Ovary (tissue), 9 donors: Measurements from ENCODE around the gene IMMP2L. TPM values are rescaled to one million over a fixed set of nuclear protein-coding genes. Genes with fewer than 3 reads are reported as not detected.

ENCODE experiments used
- DNase-seq, 5 donors: peaks; one replicate each; pipeline ENCODE4 v3.0.0-alpha.2; 2019 to 2020
- H3K27ac ChIP-seq, 2 donors: fragments of 200-600 bp; one replicate each; pipeline versions ENCODE4 v1.5.1 to v1.8.0; 2019 to 2022
- H3K27me3 ChIP-seq: fragments of 200-600 bp; one replicate; pipeline ENCODE4 v1.8.0; 2022
- H3K36me3 ChIP-seq: fragments of 200-600 bp; sonication (generic); one replicate; pipeline ENCODE4 v1.5.1; 2019
- H3K4me1 ChIP-seq: one replicate; pipeline ENCODE4 v1.8.1; 2013; ENCODE audit warnings: mild to moderate bottlenecking, moderate library complexity; ENCODE audit not compliant: insufficient read depth
- H3K4me3 ChIP-seq: fragments of 200-600 bp; sonication (generic); one replicate; pipeline ENCODE4 v1.5.1; 2017
- H3K9me3 ChIP-seq, 2 donors: fragments of 200-600 bp in 1 of 2; sonication (generic) in 1 of 2; one replicate each; pipeline versions ENCODE4 v1.5.1 to v1.8.1; 2013 to 2019; ENCODE audit warnings: mild to moderate bottlenecking in 1 of 2, moderate library complexity in 1 of 2
- EP300 ChIP-seq: sonication (generic); formaldehyde crosslinking; IDR thresholded peaks from one replicate; pipeline ENCODE4 v1.6.1; 2017; ENCODE audit warnings: antibody characterized with exemption
- POLR2A ChIP-seq: fragments of 450-650 bp; IDR thresholded peaks from one replicate; pipeline ENCODE4 v1.6.1; 2017; ENCODE audit warnings: antibody characterized with exemption, mild to moderate bottlenecking, moderate library complexity
- WGBS, 3 donors: extraction: QIAGEN DNeasy Blood & Tissue Kit in 1 of 3; methylation state at CpG; one replicate each; pipeline versions ENCODE4 v1.1.5 to v1.1.7; 2013 to 2017; 5-methylcytosine and 5-hydroxymethylcytosine counted together
- intact Hi-C, 4 donors: fragments of 100-400 bp; cut with DNase I; formaldehyde crosslinking; loops; one replicate each; pipeline versions ENCODE4 v1.11.0 to v1.15.1; 2022 to 2023
- polyA plus RNA-seq, 2 donors: library from polyadenylated mRNA; stranded (reverse); fragments of 200-250 nt in 1 of 2; fragments of 350-450 nt in 1 of 2; fragmentation: Illumina TruSeq in 1 of 2; extraction: RNeasy Lipid Tissue Mini Kit (QIAGEN cat#74804) in 1 of 2; gene quantifications; one replicate each; pipeline ENCODE4 v1.2.3, GENCODE V29; 2013 to 2014
- total RNA-seq, 7 donors: library from RNA; depleted of rRNA in 2 of 7; stranded (reverse); fragments of >200 nt in 2 of 7; fragmentation: NEBNext Ultra II Directional in 3 of 7; extraction: Animal tissue kit (Norgen Biotek cat#: 25700) in 3 of 7; gene quantifications; one replicate each; pipeline versions ENCODE4 v1.1.0 to v1.2.4, GENCODE V29; 2016 to 2023
- TF ChIP-seq, protein P1 (sequence below), 3 donors: fragments of 450-650 bp in 2 of 3; fragments of 200-600 bp in 1 of 3; IDR thresholded peaks; one replicate each; pipeline versions ENCODE4 v1.5.1 to v1.8.0; 2016 to 2022; ENCODE audit warnings: antibody characterized with exemption in 3 of 3, mild to moderate bottlenecking in 1 of 3
- donor health status: DM: no; HTN: no; CAD: no; lungs with moderate emphysema.
- donor health status: DM: no; HTN: no; CAD: no.
- donor health status: Bipolar disorder and iron deficiency.
- donor health status: DM: yes; HTN: yes; CAD: no.
- donor health status: DM: no; HTN: no; CAD: no.
- donor health status: DM: yes; HTN: yes; CAD: no.

IMMP2L gene
- total and polyA plus RNA-seq, 9 donors: 19.5 to 36.9 (median 29.9) TPM

DNA sequence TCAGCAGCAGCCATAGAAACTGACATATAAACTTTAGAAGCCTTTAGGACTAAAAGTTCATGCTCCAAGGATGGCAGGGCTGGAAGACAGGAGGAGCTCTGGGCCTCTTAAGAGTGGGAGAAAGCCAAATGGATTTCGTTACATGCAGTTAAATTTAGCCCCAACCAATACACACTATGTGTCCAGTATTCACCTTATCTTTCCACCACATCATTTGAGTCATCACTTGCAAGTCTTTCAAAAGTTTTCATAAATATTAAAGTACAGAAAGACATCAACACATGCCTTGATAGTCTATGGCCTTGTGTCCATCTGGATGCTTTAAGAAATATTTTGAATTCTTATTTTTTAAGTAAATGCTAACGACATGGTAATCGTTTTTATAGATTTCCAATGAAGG lies 863.7 kb downstream of the IMMP2L start:
- no peak for TF ChIP-seq POLR2A
- TF ChIP-seq, protein P1, sequence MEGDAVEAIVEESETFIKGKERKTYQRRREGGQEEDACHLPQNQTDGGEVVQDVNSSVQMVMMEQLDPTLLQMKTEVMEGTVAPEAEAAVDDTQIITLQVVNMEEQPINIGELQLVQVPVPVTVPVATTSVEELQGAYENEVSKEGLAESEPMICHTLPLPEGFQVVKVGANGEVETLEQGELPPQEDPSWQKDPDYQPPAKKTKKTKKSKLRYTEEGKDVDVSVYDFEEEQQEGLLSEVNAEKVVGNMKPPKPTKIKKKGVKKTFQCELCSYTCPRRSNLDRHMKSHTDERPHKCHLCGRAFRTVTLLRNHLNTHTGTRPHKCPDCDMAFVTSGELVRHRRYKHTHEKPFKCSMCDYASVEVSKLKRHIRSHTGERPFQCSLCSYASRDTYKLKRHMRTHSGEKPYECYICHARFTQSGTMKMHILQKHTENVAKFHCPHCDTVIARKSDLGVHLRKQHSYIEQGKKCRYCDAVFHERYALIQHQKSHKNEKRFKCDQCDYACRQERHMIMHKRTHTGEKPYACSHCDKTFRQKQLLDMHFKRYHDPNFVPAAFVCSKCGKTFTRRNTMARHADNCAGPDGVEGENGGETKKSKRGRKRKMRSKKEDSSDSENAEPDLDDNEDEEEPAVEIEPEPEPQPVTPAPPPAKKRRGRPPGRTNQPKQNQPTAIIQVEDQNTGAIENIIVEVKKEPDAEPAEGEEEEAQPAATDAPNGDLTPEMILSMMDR (IDR thresholded peaks at IDR 0.05): no peak
- TF ChIP-seq EP300: no peak
- Histone ChIP-seq H3K36me3 (no peaks in the 10 kb centered on the region), H3K4me3 (no peak overlapping the region), H3K27ac (no peak overlapping the region), H3K4me1 (no peaks in the 10 kb centered on the region), H3K27me3 (no peaks in the 10 kb centered on the region), H3K9me3 (no peaks in the 10 kb centered on the region)
- intact Hi-C loops: no loop called here
- WGBS, 3 donors: 70 to 90% (median 71%) methylated on average over 3 of the region's 3 CpGs
- no peak for DNase-seq

DNA sequence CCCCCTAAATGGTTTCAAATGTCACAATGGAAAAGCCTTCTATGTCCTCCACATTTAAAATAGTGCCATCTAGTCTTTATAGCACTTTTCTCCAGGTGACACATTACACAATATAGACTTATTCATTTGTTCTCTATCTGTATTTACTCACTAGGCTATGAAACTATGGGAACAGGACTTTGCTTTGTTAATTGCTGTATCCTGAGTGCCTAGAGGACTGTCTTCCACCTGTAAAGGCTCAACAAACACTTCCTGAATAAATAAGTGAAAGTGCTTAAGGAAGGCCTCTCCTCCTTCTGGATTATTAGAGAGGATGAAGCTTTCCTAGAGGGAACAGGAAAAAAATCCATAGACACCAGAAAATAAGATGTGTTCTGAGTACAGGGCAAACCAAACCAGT lies 868.9 kb downstream of the IMMP2L start:
- intact Hi-C loops: no loop called here
- Histone ChIP-seq H3K36me3 (no peaks in the 10 kb centered on the region), H3K4me1 (no peaks in the 10 kb centered on the region), H3K27ac (no peak overlapping the region), H3K27me3 (no peaks in the 10 kb centered on the region), H3K4me3 (no peak overlapping the region), H3K9me3 (no peaks in the 10 kb centered on the region)
- no peak for DNase-seq
- no peak for TF ChIP-seq EP300
- TF ChIP-seq, protein P1 (IDR thresholded peaks at IDR 0.05): no peak
- no peak for TF ChIP-seq POLR2A

DNA sequence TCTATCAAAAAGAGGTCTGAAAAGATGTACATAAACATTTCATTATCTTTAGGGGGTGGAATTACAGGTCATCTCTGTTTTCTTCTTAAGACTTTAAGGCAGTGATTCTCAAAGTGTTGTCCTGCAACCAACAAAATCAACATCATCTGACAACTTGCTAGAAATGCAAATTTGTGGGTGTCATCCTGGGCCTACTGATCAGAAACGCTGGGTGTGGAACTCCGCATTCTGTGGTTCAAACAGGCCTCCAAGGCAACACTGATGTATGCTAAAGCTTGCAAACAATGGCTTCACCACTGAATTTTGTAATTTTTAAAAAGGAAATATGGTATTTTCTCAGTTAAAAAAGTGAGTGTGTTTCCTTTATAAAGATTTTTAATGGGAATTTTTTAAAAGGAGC lies 873.4 kb downstream of the IMMP2L start:
- intact Hi-C loops: no loop called here
- no peak for DNase-seq
- Histone ChIP-seq H3K4me1 (no peaks in the 10 kb centered on the region), H3K27me3 (no peaks in the 10 kb centered on the region), H3K9me3 (no peaks in the 10 kb centered on the region), H3K4me3 (no peak overlapping the region), H3K27ac (no peak overlapping the region), H3K36me3 (no peaks in the 10 kb centered on the region)
- 79 to 85% (median 80%) methylated on average over 2 of the region's 2 CpGs for WGBS, 3 donors
- TF ChIP-seq, protein P1 (IDR thresholded peaks at IDR 0.05): no peak
- TF ChIP-seq EP300: no peak
- TF ChIP-seq POLR2A: no peak

DNA sequence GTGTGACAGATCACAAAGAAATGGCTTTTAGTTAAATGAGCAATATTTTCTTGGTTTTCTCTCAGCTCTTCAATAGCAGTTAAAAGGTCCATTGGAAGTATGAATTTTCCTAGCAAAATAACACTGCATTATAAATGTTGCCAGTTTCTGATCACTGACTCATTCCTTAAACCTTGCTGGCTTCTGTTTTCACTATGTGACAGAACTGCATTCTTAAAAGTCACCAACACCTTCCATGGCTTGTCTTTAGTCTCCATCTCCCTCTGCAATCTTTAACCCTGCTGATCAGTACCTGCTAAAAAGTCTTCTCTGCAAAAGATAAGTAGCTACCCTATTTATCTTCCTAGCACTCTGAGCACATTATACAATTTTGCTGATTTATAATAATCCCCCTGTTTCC lies 876.4 kb downstream of the IMMP2L start:
- TF ChIP-seq, protein P1 (IDR thresholded peaks at IDR 0.05): no peak
- TF ChIP-seq EP300 (no peak), POLR2A (no peak)
- DNase-seq: no peak
- Histone ChIP-seq H3K4me1 (no peaks in the 10 kb centered on the region), H3K27me3 (no peaks in the 10 kb centered on the region), H3K9me3 (no peaks in the 10 kb centered on the region), H3K36me3 (no peaks in the 10 kb centered on the region), H3K27ac (no peak overlapping the region), H3K4me3 (no peak overlapping the region)
- intact Hi-C loops: no loop called here

DNA sequence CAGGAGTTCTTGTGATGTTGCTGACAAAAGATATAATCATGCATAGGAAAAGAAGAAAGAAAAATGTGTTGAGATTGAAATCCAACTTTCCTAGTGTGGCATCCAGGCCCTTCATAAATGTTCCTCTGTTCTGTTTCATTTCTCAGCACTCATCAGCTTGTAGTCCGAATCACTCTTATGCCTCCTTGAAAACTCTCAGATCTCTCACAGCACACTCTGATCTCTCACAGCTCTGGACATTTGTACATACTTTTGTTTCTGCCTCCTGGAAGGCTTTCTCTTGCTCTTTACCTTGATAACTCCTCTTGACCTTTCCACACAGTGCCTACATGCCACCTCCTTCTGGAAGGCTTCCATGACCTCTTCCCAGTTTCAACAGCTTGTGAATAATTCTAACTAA lies 880.4 kb downstream of the IMMP2L start:
- DNase-seq: no peak

More for the DNA sequence above, 880.4 kb downstream of the IMMP2L start:
- no peaks in the 10 kb centered on the region for H3K27me3 ChIP-seq
- no peak overlapping the region for H3K4me3 ChIP-seq
- 35 to 93% (median 93%) methylated on average over 1 of the region's 1 CpG for WGBS, 3 donors
- no peaks in the 10 kb centered on the region for H3K36me3 ChIP-seq
- H3K27ac ChIP-seq: no peak overlapping the region
- intact Hi-C loops: no loop called here
- TF ChIP-seq POLR2A: no peak
- TF ChIP-seq EP300: no peak
- TF ChIP-seq, protein P1 (IDR thresholded peaks at IDR 0.05): no peak
- no peaks in the 10 kb centered on the region for H3K4me1 ChIP-seq
- no peaks in the 10 kb centered on the region for H3K9me3 ChIP-seq
